Stimulated activated CD8-positive, alpha-beta memory T cell treated with anti-CD3 and anti-CD28 coated beads, Interleukin-12 subunit alpha, Interleukin-12 subunit beta, amount 100 ng/mL, for 1 hour (primary cell): ENCODE measurements around the gene USP44.
"Not testable (repeated sequence)": the region's sequence is repeated elsewhere in the genome, so short reads cannot be mapped to it uniquely, and the experiment has no call there.

ENCODE experiments used
- DNase-seq: peaks from one replicate; pipeline ENCODE4 v3.0.0-alpha.2; 2020; ENCODE audit warnings: low read depth

USP44 gene

DNA sequence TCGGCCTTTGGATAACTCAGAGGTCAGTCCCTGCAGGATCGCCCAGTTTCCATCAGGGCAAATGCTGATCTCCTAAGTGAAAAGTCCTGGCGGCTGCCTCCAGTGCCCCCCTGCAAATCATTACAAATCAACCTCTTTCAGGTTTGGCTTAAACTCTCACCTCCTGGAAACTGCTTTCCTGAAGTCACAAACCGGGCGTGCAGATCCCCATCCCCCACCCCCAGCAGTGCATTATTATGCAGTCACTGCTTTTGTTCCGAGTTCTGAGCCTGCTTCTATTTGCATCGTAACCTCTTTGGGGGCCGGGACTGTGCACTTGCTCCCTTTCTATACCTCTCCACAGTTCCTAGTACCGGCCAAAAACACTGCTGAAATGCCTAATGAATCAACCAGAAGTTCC, at the start of gene USP44:
TSS of gene USP44 (minus strand) at position 172 of the 400 bp plus-strand sequence. CDS start 17,220 bp downstream, outside the sequence.
- no peak for DNase-seq

DNA sequence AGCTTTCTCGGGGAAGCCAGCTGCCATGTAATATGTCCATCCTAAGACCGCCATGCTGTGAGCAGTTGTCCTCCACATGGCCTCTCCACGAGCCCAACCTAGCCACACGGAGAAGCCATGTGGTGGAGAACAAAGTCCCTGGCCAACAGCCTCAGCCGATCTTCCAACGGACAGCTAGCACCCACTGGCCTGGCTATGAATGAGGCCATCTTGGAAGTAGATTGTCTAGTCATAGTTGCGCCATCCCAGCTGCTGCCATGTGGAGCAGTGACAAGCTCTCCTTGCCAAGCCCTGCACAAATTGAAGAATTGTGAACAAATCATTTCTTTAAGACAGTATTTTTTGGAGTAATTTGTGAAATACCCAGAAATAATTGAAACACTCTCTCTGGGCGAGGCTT, 49.3 kb upstream of the USP44 start:
- no peak for DNase-seq

DNA sequence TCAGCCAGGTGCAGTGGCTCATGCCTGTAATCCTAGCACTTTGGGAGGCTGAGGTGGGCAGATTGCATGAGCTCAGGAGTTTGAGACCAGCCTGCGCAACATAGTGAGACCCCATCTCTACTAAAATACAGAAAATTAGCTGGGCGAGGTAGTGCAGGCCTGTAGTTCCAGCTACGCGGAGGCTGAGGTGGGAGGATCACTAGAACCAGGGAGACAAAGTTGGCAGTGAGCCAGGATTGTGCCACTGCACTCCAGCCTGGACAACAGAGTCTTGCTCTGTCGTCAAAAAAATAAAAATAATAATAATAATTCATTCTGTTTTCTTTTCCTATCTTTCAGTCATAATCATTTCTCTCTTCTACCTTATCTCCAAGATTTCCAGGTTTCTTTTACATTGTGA, 48.6 kb upstream of the USP44 start:
- DNase-seq = no peak

DNA sequence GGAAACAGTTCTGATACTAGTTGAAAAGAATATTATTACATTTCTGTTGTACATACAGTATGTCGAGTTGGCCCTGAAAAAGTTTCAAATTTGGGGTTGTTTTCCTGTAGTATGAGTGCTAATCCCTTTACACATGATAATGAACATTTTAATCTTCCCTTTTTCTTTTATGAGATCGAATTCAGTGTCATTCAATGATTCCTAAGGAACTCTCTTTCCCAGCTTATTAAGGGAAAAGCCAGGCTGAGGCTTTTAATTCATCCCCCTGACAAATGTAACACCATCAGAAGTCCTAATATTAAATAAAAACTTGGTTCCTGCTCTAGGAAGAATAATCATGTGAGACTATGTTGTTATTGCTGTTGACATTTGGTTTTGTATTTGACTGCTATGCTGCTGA, 42.9 kb upstream of the USP44 start:
- no peak for DNase-seq

DNA sequence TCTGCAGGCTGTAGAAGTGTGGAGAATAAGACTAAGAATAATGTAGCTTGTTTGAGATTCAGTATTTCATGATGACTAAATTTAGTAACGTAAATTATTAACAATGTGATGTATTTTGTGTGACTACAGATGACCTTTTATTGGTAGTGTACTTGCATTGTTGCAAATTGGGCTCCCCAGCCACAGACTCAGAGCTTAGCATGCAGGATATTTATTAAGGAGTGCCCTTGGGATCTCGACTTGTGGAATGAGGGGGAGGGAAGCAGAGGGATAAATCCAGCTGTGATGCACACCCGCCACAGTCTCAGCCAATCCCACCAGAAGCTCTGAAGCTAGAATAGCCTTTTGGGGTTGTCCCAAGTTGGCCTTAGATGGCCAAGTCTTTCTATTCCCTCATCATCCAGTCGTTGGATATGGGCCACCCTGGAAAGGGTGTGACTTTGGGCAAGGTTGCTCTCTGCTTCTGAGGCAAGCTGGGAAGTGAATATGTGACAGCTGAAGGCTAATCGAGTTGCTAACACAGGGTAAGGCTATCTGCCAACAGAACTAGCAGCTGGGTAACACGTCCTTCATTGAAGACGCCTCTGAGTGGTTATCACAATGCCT, 42.1 kb upstream of the USP44 start:
- DNase-seq = no peak

DNA sequence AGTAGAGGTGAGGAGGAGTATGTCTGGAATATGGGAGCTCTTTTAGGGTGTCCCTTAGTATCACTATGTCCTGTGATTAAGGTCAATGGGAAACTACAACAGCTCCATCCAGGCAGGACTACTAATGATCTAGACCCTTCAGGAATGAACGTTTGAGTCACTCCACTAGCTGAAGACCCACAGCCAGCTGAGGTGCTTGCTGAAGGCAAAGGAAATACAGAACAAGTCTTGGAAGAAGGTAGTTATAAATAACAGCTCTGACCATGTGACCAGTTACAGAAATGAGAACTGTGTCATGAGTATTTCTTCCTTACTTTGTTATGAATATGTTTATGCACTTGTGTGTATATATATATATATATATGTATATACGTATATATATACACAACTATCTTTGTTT, 40.5 kb upstream of the USP44 start:
- no peak for DNase-seq

DNA sequence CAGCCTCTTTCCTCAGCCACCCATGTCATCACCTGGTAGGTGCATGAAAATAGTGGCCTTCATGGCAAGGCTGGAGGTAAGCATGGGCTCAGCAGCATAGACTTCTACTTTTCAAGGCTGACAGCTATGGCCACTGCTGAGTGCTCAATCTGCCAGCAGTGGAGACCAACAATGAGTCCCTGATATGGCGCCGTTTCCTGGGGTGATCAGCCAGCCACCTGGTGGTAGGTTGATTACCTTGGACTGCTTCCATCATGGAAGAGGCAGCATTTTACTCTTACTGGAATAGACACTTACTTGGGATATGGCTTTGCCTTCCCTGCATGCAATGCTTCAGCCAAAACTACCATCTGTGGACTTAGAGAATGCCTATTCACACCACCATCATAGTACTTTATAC, 39.5 kb upstream of the USP44 start:
- no peak for DNase-seq

DNA sequence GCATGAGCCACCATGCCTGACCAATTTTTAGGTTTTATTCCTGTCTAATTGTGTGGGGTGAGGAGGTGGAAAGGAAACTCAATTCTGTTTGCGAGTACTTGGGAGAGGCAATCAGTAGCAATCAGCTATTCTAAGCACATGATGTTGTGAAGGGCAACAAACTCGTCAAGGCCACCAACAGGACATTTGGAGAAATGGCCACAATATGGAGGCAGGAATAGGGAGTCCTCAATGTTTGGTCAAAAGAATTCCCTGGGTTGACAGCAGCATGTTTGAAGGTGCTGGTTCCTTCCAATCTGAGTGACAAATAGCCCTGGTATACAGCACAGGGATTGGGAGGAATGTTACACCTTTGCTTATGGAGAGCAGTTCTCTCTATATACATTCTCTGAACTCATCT, 32.7 kb upstream of the USP44 start:
- no peak for DNase-seq

DNA sequence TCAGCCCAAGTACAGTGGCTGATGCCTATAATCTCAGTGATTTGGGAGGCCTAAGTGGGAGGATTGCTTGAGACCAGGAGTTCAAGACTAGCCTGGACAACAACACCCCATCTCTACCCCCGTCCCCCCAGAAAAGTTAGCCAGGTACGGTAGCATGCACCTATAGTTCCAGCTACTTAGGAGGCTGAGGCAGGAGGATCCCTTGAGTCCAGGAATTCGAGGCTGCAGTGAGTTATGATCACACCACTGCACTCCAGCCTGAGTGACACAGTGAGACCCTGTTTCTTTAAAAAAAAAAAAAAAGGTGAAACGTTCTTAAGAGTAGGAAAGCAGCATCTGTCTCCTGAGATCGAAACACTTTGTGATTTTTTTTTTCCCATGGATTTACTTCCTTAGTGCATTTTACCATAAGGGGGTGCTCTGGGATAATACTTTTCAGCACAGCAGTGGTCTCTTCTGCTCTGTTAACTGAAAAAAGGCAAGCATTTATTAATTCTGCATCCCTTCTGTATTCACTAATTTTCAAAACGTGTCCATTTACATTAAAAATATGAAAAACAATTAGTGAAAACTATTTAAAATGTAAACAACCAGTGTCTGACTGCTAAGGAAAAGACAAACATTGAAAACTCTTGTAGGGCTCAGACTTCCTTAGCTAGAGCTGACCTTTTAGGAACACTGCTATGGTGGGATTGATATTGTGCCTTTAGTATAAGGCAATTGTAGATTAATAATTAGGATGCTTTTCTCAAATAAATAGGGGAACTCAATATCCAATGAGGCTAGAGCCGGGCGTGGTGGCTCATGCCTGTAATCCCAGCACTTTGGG, 31.2 kb upstream of the USP44 start:
- no peak for DNase-seq

DNA sequence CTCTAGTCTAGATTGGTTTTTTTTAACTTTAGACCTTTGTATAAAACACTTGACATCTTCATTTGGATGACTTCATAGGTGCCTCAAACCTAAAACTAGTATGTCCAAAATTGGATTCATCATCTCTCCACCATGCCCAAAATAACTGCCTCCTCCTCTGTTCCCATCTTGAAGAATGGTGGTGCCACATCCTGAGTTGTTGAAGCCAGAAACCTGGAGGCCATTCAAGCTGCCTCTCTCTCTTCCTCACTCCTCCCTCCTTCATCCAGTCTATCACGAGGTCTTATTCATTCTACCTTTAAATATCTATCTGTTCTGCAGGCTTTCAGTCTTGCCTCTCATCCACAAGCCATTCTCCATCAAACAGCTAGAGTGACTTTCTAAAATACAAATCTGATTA, 26.5 kb upstream of the USP44 start:
- no peak for DNase-seq

DNA sequence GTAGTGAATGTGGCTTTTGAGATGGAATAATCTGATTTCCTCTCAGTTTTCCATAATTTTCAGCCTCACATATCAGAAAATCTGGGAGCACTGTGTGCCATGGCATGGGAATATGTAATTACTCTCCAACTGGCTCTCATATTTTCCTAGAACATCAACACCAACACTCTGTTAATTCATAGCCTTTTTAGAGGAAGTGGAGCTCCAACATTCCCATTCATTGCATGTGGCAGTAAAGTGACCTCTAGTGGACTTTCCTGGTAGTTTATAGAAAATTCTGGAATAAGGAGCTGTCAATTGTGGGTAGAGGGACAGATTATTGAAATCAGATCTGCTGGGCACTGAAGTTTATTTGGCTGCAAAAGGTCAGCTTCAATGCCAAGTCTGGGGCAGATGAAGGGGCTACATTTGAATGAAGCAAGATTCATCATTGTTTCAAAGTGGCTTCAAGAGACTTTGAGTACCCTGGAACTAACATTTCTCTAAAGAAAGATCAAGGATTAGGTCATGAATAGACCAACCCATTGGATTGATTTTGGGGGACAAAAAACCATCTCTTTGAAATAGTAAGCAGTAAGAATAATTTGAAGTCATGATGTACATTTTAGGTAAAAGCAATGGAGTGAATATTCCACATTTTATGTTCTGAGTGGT, 23.6 kb upstream of the USP44 start:
- no peak for DNase-seq

DNA sequence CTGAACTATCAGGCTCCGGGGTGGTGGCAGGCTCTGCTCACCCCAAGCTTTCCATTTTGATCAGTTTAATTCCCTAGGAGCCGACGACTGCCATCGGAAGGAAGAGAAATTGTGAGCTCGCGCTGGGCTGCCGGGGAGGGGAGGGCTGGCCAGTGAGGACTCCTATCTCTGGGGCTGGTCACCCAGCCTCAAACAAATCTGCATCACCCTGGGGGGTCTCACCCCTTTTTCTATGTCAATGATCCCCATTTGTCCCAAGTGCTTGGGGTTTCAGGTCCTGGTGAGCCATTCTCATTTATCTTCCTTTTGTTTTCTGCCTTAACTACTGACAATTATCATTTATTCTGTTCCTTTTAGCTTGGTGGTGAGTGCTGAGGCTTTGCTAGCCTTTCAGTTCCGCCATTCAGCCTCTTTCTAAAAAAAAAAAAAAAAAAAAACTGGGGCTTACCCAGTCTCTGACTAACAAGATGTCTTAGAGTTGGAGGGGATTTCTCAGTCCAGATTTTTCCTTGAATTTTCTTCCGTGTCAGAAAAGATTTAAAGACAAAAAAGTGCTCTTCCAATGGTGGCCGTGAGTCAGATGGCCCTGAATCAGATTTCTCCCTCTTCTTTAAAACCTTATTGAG, 22.8 kb upstream of the USP44 start:
- DNase-seq = no peak

DNA sequence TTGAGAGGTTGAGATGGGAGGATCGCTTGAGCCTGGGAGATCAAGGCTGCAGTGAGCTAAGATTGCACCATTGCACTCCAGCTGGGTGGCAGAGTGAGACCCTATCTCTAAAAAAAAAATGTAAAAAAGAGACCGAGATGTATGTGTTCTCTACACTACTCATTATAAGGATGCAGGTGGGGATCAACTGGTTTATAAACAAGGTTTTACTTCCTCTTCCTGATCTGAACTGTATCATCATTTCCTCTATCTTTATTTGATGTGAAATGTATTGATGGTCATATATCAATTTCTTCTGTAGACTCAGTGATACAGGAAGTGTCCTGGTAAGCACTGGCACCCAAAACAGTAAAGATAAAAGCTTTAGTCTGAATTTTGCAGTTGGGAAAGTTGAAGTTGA, 20.1 kb upstream of the USP44 start:
- no peak for DNase-seq

DNA sequence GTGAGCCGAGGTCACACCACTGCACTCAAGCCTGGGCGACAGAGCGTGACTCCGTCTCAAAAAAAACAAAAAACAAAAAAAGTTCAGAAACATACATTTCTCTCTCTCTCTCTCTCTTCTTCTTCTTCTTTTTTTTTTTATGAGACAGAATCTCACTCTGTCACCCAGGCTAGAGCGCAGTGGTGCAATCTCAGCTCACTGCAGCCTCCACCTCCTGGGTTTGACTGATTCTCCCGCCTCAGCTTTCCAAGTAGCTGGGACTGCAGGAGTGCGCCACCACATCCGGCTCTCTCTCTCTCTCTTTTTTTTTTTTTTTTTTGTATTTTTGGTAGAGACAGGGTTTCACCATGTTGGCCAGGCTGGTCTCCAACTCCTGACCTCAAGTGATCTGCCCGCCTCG, 16.8 kb upstream of the USP44 start:
- not testable (repeated sequence) for DNase-seq

DNA sequence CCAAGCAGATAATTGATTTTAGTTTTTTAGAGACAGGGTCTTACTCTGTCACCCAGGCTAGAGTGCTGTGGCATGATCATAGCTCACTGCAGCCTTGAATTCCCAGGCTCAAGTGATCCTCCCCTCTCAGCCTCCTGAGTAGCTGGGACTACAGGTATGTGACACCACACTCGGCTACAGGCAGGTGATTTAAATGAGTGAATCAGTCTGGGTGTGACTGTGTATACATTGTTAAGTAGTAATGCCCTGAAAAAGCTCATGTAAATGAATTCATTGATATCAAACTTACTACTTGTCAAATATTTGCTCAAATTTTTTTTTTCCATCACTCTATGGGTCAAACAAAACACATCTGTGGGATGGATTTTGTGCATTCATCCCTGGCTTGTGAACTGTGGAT, 6.3 kb upstream of the USP44 start:
- DNase-seq = no peak

DNA sequence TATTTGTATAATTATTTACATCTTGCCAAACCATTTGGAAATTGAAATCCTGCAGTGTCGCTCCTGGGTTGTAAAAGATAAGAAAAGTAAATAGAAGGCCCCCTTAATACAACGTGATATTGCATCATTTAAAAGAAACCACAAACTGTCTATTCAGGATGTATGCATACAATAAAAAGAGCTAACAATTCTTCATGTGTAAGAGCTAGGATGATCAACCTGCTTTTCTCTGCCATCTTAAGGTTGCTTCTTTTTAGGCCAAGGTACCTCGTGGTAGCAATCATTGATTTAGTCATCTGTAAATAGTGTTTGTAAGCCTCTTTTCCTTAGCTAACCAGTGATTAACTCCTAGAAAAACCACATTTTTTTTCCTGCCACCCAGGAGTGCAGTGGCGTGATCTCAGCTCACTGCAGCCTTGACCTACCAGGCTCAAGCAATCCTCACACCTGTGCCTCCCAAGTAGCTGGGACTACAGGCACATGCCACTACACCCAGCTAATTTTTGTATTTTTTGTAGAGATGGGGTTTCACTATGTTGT, 3.3 kb upstream of the USP44 start:
- no peak for DNase-seq

DNA sequence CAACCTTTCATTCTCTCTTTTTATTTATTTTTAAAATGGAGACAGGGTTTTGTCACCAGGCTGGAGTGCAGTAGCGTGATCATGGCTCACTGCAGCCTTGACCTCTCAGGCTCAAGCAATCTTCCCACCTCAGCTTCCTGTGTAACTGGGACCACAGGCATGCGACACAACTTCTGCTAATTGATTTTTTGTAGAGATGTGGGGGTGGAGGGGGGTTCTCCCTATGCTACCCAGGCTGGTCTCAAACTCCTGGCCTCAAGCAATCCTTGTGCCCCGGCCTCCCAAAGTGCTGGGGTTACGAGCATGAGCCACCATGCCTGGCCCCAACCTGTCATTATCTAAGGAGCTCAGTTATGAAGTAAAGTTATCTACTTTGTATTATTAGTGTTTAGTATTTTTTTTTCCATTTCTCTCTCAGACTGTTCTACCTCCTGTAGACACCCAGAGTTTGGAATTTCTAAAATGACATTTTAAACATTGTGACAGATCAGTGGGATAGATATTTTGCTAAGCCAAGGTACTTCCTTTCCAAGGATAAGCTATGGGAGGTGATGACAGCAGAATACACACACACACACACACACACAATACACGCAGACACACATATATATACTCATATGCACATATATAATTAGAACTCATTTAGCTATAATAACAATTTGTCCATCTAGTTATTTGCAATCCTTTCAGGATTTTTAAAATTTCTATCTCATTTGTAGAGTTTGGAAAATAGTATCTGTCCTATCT, 2.1 kb upstream of the USP44 start:
- no peak for DNase-seq

DNA sequence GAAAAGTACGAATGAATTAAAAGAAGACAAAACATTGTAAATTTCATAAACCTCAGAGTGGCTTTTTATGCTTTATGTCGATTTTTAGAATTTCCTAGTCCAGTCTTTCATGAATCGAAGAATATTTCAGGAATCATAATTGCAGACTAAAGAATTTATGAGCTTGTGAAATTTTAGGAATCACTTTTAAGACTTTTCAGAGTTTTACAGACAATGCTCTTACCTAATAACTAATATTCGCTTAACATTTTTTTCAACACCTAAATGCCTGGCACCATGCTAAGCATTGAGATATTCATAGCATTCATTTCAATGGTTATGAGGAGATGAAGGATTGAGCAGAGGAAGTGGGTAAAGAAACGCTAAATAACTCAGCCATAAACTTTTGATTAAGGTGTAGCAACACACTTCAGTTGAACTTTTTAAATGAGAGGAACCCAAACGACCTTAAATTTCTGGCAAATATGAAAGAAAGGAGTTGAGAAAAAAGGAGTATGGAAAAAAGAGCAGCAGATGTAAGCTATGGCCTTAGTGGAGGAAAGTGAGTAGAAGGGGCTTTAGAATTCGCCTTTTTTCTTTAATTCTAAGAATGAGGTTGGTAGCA, 739 bp upstream of the USP44 start:
- no peak for DNase-seq

DNA sequence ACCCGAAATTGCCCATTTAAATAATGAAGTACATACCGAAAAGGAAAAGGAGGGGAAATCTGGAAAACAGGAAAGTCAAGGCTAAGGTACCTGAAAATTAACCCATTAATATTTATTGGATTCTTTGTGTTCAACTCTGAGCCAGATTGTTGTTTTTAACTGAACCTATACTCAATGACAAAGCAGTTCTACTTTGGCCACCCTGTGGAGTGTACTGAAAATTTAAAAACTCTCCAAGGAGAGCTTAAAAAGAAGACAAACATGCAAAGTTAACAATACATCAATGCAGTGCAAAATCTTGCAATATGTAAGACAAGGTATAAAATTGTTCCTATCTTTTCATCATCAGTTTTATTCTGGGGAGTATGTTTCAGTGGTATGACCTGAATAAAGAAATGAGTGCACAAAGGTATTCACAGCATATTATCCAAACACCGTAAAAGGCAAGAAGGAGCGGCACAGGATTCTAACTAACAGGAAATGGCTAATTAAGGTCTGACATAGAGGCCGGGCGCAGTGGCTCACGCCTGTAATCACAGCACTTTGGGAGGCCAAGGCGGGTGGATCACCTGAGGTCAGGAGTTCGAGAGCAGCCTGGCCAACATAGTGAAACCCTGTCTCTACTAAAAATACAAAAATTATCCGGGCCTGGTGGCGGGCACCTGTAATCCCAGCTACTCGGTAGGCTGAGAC, 1.7 kb downstream of the USP44 start:
- no peak for DNase-seq

DNA sequence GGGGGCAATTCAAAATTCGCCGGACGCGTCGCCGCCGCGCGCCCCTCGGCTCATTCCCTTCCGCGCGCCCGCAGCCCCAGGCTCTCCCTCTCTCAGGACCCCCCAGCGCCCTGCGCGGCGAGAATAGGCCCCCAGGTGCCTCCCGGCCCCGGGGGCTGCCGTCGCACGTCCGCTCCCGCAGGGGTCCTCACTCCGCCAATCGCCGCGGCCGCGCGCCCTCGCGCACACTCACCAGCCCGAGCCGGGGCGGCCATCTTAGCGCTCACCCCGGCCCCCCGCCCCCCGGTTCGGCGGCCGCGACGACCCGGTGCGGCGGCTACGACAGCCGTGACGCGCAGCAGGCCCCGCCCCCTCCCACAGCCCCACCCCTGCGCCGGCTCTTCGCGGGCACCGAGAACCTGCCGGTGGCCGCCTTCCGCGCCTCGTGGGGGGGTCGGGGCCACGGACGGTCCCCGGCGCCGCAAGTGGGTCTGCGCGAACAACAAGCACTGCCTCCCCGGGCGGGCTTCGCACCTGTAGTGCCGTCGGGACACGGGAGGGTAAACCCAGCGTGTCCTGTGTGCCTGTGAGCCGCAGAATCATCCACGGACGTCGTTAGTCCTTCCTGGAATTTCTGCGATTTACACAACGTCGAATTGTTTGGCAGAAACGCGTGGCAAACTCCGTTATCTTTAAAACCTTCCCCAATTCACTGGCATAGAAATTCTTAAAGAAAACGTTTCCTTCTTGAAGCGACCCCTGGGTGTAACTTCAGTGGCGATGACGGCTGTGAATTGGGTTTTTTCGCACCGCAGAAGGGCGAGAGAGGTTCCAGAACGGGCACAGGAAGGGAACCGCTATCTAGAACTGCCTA, 2.5 kb downstream of the USP44 start:
- peak; percentile 24 for DNase-seq
